HL-60 (cell line): ENCODE measurements around the gene ACBD7.

ENCODE experiments used
- DNase-seq, 2 experiments: peaks; one replicate each; pipeline ENCODE4 v3.0.0-alpha.2; 2010 to 2020; ENCODE audit warnings: low read depth in 1 of 2, low spot score in 1 of 2
- H3K27ac ChIP-seq: fragments of 250-450 bp; sonication (Bioruptor Pico); replicated peaks from 2 replicates; pipeline ENCODE4 v1.5.1; 2020; ENCODE audit warnings: mild to moderate bottlenecking, moderate library complexity
- H3K27me3 ChIP-seq: fragments of 250-450 bp; sonication (Bioruptor Pico); 2 replicates; pipeline ENCODE4 v1.5.1; 2021; ENCODE audit warnings: mild to moderate bottlenecking, moderate library complexity; ENCODE audit not compliant: insufficient read depth, poor library complexity, severe bottlenecking
- H3K4me3 ChIP-seq: replicated peaks from 2 replicates; pipeline ENCODE4 v1.5.1; 2011; ENCODE audit warnings: mild to moderate bottlenecking, control low read depth, low read length; ENCODE audit not compliant: insufficient read depth
- CTCF ChIP-seq: IDR thresholded peaks from one replicate; pipeline ENCODE4 v1.5.1; 2011; ENCODE audit warnings: low read length, control low read depth, inconsistent platforms; ENCODE audit not compliant: insufficient read depth
- GABPA ChIP-seq: IDR thresholded peaks from 2 replicates; pipeline ENCODE4 v1.6.1; 2012; ENCODE audit warnings: low read depth
- POLR2AphosphoS5 ChIP-seq: IDR thresholded peaks from 2 replicates; pipeline ENCODE4 v1.6.1; 2012; ENCODE audit warnings: low read depth
- REST ChIP-seq: IDR thresholded peaks from 2 replicates; pipeline ENCODE4 v1.6.1; 2012; ENCODE audit warnings: low read depth; ENCODE audit not compliant: insufficient replicate concordance
- SPI1 ChIP-seq: IDR thresholded peaks from 2 replicates; pipeline ENCODE4 v1.6.1; 2012; ENCODE audit warnings: low read depth, mild to moderate bottlenecking, borderline replicate concordance
- long read RNA-seq: library from polyadenylated mRNA; unstranded; transcript quantifications from one replicate; pipeline ENCODE4 v2.0.0, GENCODE V29; 2020

ACBD7 gene
- long read RNA-seq, result 0 reads

GRCh38 chr10:15088428-15089261, at the start of gene ACBD7:
Gene ACBD7 (minus strand): TSS chr10:15088776. CDS start chr10:15088728, 48 bp downstream.
- Histone ChIP-seq H3K27ac (no peak within 1 kb of the TSS), H3K27me3 (no peaks in the 10 kb centered on the region), H3K4me3 (peak within 1 kb of the TSS; percentile 57)
- TF ChIP-seq REST, result no peak
- no peak for TF ChIP-seq SPI1
- no peak for TF ChIP-seq POLR2AphosphoS5
- no peak for TF ChIP-seq GABPA
- no peak for TF ChIP-seq CTCF
- peak; percentile 16 to 41 for DNase-seq

GRCh38 chr10:15137636-15138035, 49.1 kb upstream of the ACBD7 start:
- TF ChIP-seq GABPA (no peak), POLR2AphosphoS5 (no peak), REST (no peak), CTCF (no peak), SPI1 (no peak)
- no peak overlapping the region for H3K27ac ChIP-seq
- DNase-seq, result no peak

GRCh38 chr10:15137036-15137359, 48.4 kb upstream of the ACBD7 start:
- TF ChIP-seq REST, result no peak
- DNase-seq, result no peak
- Histone ChIP-seq H3K27me3 (no peaks in the 10 kb centered on the region), H3K4me3 (no peak overlapping the region), H3K27ac (no peak overlapping the region)

More at GRCh38 chr10:15137636-15138035, 49.1 kb upstream of the ACBD7 start:
- no peaks in the 10 kb centered on the region for H3K27me3 ChIP-seq
- H3K4me3 ChIP-seq, result no peak overlapping the region
